GM12878 (cell line): ENCODE data around the gene CTDNEP1. TPM values are rescaled to one million over a fixed set of nuclear protein-coding genes. Genes with fewer than 3 reads are reported as not detected.

Experiments used
- BMI1 ChIP-seq: fragments of 450-650 bp; IDR thresholded peaks from 2 replicates; pipeline ENCODE4 v1.6.1; 2016; ENCODE audit warnings: mild to moderate bottlenecking, moderate library complexity, borderline replicate concordance
- CHD2 ChIP-seq: IDR thresholded peaks from 2 replicates; pipeline ENCODE4 v1.6.1; 2011; ENCODE audit warnings: low read depth, low read length, improper control_type of control experiment, borderline replicate concordance
- EP300 ChIP-seq, 2 experiments: fragments of 150-350 bp in 1 of 2; IDR thresholded peaks; 2 replicates each; pipeline ENCODE4 v1.6.1; 2011 to 2012; ENCODE audit warnings: low read depth in 2 of 2, low read length in 2 of 2, borderline replicate concordance in 1 of 2, improper control_type of control experiment in 1 of 2, inconsistent platforms in 1 of 2; ENCODE audit not compliant: control insufficient read depth in 1 of 2
- EZH2 ChIP-seq: IDR thresholded peaks from 2 replicates; pipeline ENCODE4 v1.6.1; 2012; ENCODE audit warnings: low read depth, mild to moderate bottlenecking, control low read depth, inconsistent platforms, low read length, borderline replicate concordance; ENCODE audit not compliant: control insufficient read depth
- HDGF ChIP-seq: fragments of 450-650 bp; IDR thresholded peaks from 2 replicates; pipeline ENCODE4 v1.6.1; 2016; ENCODE audit warnings: antibody characterized with exemption
- KDM1A ChIP-seq: fragments of 200-600 bp; sonication (generic); IDR thresholded peaks from 2 replicates; pipeline ENCODE4 v1.6.1; 2016; ENCODE audit warnings: borderline replicate concordance
- POLR2A ChIP-seq: IDR thresholded peaks from 2 replicates; pipeline ENCODE4 v1.6.1; 2011; ENCODE audit warnings: low read depth, mild to moderate bottlenecking, low read length
- POLR2AphosphoS5 ChIP-seq: IDR thresholded peaks from 2 replicates; pipeline ENCODE4 v1.6.1; 2011; ENCODE audit warnings: mild to moderate bottlenecking, low read length, inconsistent platforms
- SIX5 ChIP-seq: IDR thresholded peaks from 2 replicates; pipeline ENCODE4 v1.6.1; 2011; ENCODE audit warnings: mild to moderate bottlenecking, low read depth, low read length, moderate library complexity; ENCODE audit not compliant: severe bottlenecking
- SMAD1 ChIP-seq: fragments of 450-650 bp; IDR thresholded peaks from 2 replicates; pipeline ENCODE4 v1.6.1; 2018; ENCODE audit warnings: mild to moderate bottlenecking, low read depth; ENCODE audit not compliant: partially characterized antibody
- STAT3 ChIP-seq: IDR thresholded peaks from 2 replicates; pipeline ENCODE4 v1.6.1; 2011; ENCODE audit warnings: low read depth, low read length, improper control_type of control experiment
- TCF3 ChIP-seq: IDR thresholded peaks from 2 replicates; pipeline ENCODE4 v1.6.1; 2012; ENCODE audit warnings: low read depth, mild to moderate bottlenecking, low read length, borderline replicate concordance; ENCODE audit not compliant: insufficient read depth
- ZNF207 ChIP-seq: fragments of 450-650 bp; IDR thresholded peaks from 2 replicates; pipeline ENCODE4 v1.6.1; 2014; ENCODE audit warnings: antibody characterized with exemption, mild to moderate bottlenecking, borderline replicate concordance
- polyA plus RNA-seq, 11 experiments: library from polyadenylated mRNA; depleted of rRNA in 4 of 11; unstranded in 6 of 11; stranded (reverse) in 5 of 11; fragments of >200 nt; fragmentation: Nextera tagmentation in 4 of 11; fragmentation: Illumina TruSeq in 1 of 11; extraction: Ambion mirVana in 4 of 11; extraction: Trizol in 1 of 11; gene quantifications; 1 replicate in 1 of 11; 2 replicates in 10 of 11; pipeline versions ENCODE4 v1.2.1 to v1.2.3, GENCODE V29; 2011 to 2016; ENCODE audit warnings: inconsistent platforms in 2 of 11, missing spikeins in 2 of 11, low read depth in 1 of 11
- total RNA-seq, 4 experiments: library from RNA; depleted of rRNA in 3 of 4; stranded (reverse); fragments of >200 nt in 3 of 4; fragmentation: Illumina TruSeq in 1 of 4; extraction: Trizol in 1 of 4; gene quantifications; 2 replicates each; pipeline versions ENCODE4 v1.2.1 to v1.2.3, GENCODE V29; 2013 to 2021
- TF ChIP-seq, protein P1 (sequence below): fragments of 450-650 bp; IDR thresholded peaks from 2 replicates; pipeline ENCODE4 v1.6.1; 2017; ENCODE audit warnings: low read depth, mild to moderate bottlenecking, moderate library complexity
- TF ChIP-seq, protein P2 (sequence below): fragments of 450-650 bp; IDR thresholded peaks from 2 replicates; pipeline ENCODE4 v1.6.1; 2017; ENCODE audit warnings: antibody characterized with exemption, mild to moderate bottlenecking, moderate library complexity
- TF ChIP-seq, protein P3 (sequence below): fragments of 450-650 bp; IDR thresholded peaks from 2 replicates; pipeline ENCODE4 v1.6.1; 2017; ENCODE audit warnings: borderline replicate concordance
- TF ChIP-seq, protein P4 (sequence below), 3 experiments: IDR thresholded peaks in 2 of 3; conservative IDR thresholded peaks in 1 of 3; 2 replicates each; pipeline ENCODE4 v1.5.1; 2011; ENCODE audit warnings: low read depth in 3 of 3, low read length in 3 of 3, mild to moderate bottlenecking in 3 of 3, control low read depth in 2 of 3, moderate library complexity in 2 of 3, inconsistent platforms in 1 of 3, mixed read lengths in 1 of 3; ENCODE audit not compliant: control insufficient read depth in 2 of 3, insufficient read depth in 1 of 3; ENCODE audit errors: extremely low read depth in 1 of 3
- TF ChIP-seq, protein P5 (sequence below): fragments of 450-650 bp; conservative IDR thresholded peaks from 2 replicates; pipeline ENCODE4 v1.6.1; 2017; ENCODE audit warnings: mild to moderate bottlenecking, moderate library complexity

The CTDNEP1 gene
- total and polyA plus RNA-seq, 10 of the 15 experiments (the other 5 are each of a cell fraction or from before 2014, with no cell fraction given), result 23.7 to 176 (median 30.3) TPM

DNA sequence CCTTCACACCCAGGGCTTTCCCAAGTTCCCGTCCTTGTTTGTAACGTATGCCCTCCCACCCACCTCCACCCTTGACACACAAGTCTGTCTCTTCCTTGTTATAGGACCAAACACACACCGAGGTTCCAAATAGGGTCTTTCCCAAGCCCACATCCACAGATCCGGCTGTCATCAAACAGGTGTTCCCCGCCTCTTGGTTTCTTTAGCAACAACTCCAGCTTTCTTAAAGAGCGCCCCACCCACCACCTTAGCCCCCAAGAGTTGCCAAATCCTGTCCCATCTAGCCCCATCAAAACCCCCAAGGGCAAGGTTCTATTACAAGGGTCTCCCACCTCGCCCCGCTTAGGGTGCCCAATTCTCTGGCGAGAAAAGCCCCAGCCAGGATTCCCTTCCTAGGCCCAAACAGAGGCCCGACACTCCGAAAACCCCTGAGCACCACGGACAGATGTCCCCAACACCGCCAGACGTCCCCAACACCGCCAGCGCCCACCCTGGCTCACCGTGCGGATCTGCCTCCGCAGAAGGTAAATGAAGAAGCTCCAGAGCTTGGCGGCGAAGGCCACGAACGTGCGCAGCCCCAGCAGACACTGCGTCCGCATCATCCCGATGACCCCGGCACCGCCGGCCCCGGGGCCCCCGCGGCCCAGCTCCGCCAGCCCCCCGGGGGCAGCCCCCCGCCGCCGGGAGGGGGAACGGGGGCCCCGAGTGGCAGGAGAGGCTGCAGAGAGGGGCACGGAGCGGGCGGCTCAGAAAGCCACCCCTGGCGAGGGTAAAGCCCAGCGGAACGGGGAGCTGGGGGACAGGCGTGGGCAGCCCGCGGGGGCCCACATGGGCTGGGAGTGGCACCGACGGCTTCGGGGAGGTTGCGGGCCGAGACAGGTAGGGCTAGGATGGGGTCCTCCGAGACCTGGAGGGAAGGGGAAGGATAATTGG lies 573 bp downstream of the CTDNEP1 start (continued):
- TF ChIP-seq CHD2, result no peak
- TF ChIP-seq KDM1A, result no peak
- peak; percentile 55 for TF ChIP-seq POLR2A
- no peak for TF ChIP-seq EZH2
- TF ChIP-seq, protein P1, sequence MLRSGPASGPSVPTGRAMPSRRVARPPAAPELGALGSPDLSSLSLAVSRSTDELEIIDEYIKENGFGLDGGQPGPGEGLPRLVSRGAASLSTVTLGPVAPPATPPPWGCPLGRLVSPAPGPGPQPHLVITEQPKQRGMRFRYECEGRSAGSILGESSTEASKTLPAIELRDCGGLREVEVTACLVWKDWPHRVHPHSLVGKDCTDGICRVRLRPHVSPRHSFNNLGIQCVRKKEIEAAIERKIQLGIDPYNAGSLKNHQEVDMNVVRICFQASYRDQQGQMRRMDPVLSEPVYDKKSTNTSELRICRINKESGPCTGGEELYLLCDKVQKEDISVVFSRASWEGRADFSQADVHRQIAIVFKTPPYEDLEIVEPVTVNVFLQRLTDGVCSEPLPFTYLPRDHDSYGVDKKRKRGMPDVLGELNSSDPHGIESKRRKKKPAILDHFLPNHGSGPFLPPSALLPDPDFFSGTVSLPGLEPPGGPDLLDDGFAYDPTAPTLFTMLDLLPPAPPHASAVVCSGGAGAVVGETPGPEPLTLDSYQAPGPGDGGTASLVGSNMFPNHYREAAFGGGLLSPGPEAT, result no peak
- no peak for TF ChIP-seq EP300 (IDR thresholded peaks at IDR 0.05; ENCODE audit: borderline replicate concordance in 1 of 2, control insufficient read depth in 1 of 2, low read depth in 2 of 2, low read length in 2 of 2)
- no peak for TF ChIP-seq ZNF207
- TF ChIP-seq, protein P2, sequence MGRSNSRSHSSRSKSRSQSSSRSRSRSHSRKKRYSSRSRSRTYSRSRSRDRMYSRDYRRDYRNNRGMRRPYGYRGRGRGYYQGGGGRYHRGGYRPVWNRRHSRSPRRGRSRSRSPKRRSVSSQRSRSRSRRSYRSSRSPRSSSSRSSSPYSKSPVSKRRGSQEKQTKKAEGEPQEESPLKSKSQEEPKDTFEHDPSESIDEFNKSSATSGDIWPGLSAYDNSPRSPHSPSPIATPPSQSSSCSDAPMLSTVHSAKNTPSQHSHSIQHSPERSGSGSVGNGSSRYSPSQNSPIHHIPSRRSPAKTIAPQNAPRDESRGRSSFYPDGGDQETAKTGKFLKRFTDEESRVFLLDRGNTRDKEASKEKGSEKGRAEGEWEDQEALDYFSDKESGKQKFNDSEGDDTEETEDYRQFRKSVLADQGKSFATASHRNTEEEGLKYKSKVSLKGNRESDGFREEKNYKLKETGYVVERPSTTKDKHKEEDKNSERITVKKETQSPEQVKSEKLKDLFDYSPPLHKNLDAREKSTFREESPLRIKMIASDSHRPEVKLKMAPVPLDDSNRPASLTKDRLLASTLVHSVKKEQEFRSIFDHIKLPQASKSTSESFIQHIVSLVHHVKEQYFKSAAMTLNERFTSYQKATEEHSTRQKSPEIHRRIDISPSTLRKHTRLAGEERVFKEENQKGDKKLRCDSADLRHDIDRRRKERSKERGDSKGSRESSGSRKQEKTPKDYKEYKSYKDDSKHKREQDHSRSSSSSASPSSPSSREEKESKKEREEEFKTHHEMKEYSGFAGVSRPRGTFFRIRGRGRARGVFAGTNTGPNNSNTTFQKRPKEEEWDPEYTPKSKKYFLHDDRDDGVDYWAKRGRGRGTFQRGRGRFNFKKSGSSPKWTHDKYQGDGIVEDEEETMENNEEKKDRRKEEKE, result no peak
- TF ChIP-seq, protein P3, sequence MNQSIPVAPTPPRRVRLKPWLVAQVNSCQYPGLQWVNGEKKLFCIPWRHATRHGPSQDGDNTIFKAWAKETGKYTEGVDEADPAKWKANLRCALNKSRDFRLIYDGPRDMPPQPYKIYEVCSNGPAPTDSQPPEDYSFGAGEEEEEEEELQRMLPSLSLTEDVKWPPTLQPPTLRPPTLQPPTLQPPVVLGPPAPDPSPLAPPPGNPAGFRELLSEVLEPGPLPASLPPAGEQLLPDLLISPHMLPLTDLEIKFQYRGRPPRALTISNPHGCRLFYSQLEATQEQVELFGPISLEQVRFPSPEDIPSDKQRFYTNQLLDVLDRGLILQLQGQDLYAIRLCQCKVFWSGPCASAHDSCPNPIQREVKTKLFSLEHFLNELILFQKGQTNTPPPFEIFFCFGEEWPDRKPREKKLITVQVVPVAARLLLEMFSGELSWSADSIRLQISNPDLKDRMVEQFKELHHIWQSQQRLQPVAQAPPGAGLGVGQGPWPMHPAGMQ, result no peak
- no peak for TF ChIP-seq STAT3
- TF ChIP-seq SMAD1, result no peak
- TF ChIP-seq SIX5, result no peak
- TF ChIP-seq, protein P4, sequence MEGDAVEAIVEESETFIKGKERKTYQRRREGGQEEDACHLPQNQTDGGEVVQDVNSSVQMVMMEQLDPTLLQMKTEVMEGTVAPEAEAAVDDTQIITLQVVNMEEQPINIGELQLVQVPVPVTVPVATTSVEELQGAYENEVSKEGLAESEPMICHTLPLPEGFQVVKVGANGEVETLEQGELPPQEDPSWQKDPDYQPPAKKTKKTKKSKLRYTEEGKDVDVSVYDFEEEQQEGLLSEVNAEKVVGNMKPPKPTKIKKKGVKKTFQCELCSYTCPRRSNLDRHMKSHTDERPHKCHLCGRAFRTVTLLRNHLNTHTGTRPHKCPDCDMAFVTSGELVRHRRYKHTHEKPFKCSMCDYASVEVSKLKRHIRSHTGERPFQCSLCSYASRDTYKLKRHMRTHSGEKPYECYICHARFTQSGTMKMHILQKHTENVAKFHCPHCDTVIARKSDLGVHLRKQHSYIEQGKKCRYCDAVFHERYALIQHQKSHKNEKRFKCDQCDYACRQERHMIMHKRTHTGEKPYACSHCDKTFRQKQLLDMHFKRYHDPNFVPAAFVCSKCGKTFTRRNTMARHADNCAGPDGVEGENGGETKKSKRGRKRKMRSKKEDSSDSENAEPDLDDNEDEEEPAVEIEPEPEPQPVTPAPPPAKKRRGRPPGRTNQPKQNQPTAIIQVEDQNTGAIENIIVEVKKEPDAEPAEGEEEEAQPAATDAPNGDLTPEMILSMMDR (IDR thresholded peaks at IDR 0.05 in 2 of 3, conservative IDR thresholded peaks at IDR 0.05 in 1 of 3; ENCODE audit: control insufficient read depth in 2 of 3, extremely low read depth in 1 of 3, insufficient read depth in 1 of 3, low read depth in 3 of 3, low read length in 3 of 3), result no peak
- TF ChIP-seq POLR2AphosphoS5, result peak; percentile 30; the same call in 1 of the 2 replicates
- TF ChIP-seq TCF3, result no peak
- TF ChIP-seq, protein P5, sequence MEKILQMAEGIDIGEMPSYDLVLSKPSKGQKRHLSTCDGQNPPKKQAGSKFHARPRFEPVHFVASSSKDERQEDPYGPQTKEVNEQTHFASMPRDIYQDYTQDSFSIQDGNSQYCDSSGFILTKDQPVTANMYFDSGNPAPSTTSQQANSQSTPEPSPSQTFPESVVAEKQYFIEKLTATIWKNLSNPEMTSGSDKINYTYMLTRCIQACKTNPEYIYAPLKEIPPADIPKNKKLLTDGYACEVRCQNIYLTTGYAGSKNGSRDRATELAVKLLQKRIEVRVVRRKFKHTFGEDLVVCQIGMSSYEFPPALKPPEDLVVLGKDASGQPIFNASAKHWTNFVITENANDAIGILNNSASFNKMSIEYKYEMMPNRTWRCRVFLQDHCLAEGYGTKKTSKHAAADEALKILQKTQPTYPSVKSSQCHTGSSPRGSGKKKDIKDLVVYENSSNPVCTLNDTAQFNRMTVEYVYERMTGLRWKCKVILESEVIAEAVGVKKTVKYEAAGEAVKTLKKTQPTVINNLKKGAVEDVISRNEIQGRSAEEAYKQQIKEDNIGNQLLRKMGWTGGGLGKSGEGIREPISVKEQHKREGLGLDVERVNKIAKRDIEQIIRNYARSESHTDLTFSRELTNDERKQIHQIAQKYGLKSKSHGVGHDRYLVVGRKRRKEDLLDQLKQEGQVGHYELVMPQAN, result peak; percentile 46; the same call in 1 of the 2 replicates
- no peak for TF ChIP-seq HDGF
- TF ChIP-seq BMI1, result no peak
